Calu3 (cell line): ENCODE measurements around the gene KIAA0586. TPM values are rescaled to one million over a fixed set of nuclear protein-coding genes. Genes with fewer than 3 reads are reported as not detected.
"Not testable (repeated sequence)": the region's sequence is repeated elsewhere in the genome, so short reads cannot be mapped to it uniquely, and the experiment has no call there.

Experiments used
- BruUV-seq: library from RNA; stranded (reverse); fragments of 400-500 nt; replicated peaks from 2 replicates; lab custom pipeline; 2021; lab: Mats Ljungman, UMichigan
- CTCF ChIA-PET: fragments of 300-600 bp; sonication (Branson Sonifier 250); formaldehyde crosslinking; loops from one replicate; lab custom pipeline; 2022; ENCODE audit warnings: antibody characterized with exemption; lab: Charles Lee
- DNase-seq: peaks from one replicate; pipeline ENCODE4 v3.0.0; 2022
- H3K27ac Mint-ChIP-seq: one replicate; pipeline ENCODE4 v1.8.0; 2022; ENCODE audit warnings: mixed read lengths; ENCODE audit not compliant: unreplicated experiment
- H3K27me3 Mint-ChIP-seq: one replicate; pipeline ENCODE4 v1.8.0; 2022; ENCODE audit warnings: mixed read lengths; ENCODE audit not compliant: unreplicated experiment
- H3K36me3 Mint-ChIP-seq: one replicate; pipeline ENCODE4 v1.8.0; 2022; ENCODE audit warnings: mild to moderate bottlenecking, moderate library complexity, mixed read lengths; ENCODE audit not compliant: insufficient read depth, unreplicated experiment
- H3K4me1 Mint-ChIP-seq: one replicate; pipeline ENCODE4 v1.8.0; 2022; ENCODE audit warnings: mild to moderate bottlenecking, low read depth, mixed read lengths; ENCODE audit not compliant: unreplicated experiment
- H3K4me3 Mint-ChIP-seq: one replicate; pipeline ENCODE4 v1.8.0; 2022; ENCODE audit warnings: mild to moderate bottlenecking, low read depth, moderate library complexity, mixed read lengths; ENCODE audit not compliant: unreplicated experiment
- H3K9me3 Mint-ChIP-seq: one replicate; pipeline ENCODE4 v1.8.0; 2022; ENCODE audit warnings: low read depth, mixed read lengths; ENCODE audit not compliant: unreplicated experiment
- CTCF ChIP-seq: fragments of 200-600 bp; IDR thresholded peaks from one replicate; pipeline ENCODE4 v1.8.0; 2022; ENCODE audit warnings: antibody characterized with exemption; ENCODE audit not compliant: unreplicated experiment
- intact Hi-C: fragments of 100-400 bp; cut with micrococcal nuclease; formaldehyde crosslinking; loops from one replicate; pipeline ENCODE4 v1.10.0; 2022; ENCODE audit not compliant: unreplicated experiment
- total RNA-seq: library from RNA; stranded (reverse); gene quantifications from 2 replicates; pipeline ENCODE4 v1.2.3, GENCODE V29; 2022

Gene KIAA0586
- total RNA-seq, 1 experiment from 2014 or later = 19.3 TPM

DNA sequence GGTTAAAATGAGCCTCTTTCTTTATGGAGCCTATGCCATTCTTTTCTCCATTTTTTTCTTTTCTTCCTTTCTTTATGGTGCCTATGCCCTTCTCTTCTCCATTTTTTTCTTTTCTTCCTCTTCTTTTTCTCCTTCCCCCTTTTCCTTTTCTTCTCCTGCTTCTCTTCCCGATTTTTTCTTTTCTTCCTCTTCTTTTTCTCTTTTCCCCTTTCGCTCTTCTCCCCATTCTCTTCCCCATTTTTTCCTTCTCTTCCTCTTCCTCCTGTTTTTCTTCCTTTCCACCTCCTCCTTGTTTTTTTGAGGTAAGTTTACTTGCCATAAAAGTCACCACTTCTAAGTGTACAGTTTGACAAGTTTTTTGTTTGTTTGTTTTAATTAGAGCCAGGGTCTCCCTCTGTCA, 50.1 kb downstream of the KIAA0586 start:
- DNase-seq = no peak
- TF ChIP-seq CTCF = no peak

DNA sequence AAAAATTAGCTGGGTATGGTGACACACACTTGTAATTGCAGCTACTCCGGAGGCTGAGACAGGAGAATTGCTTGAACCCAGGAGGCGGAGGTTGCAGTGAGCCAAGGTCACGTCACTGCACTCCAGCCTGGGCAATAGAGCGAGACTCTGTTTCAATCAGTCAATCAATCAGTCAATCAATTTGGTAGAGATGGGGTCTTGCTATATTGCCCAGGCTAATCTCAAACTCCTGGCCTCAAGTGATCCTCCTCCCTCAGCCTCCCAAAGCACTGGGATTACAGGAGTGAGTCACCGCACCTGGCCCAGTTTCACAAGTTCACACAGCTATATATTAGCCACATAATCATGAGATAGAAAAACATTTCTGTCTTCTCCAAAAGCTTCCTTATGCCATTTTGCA, 50.8 kb downstream of the KIAA0586 start:
- H3K4me1 Mint-ChIP-seq, CTCF ChIA-PET, H3K27me3 Mint-ChIP-seq, H3K36me3 Mint-ChIP-seq, DNase-seq, H3K9me3 Mint-ChIP-seq, H3K27ac Mint-ChIP-seq, H3K4me3 Mint-ChIP-seq, intact Hi-C loops, BruUV-seq: not testable (repeated sequence)

More for the DNA sequence above, 50.1 kb downstream of the KIAA0586 start:
- Mint-ChIP-seq H3K36me3 (no peaks in the 10 kb centered on the region), H3K27ac (no peak overlapping the region), H3K9me3 (no peaks in the 10 kb centered on the region), H3K4me1 (no peaks in the 10 kb centered on the region), H3K27me3 (no peaks in the 10 kb centered on the region), H3K4me3 (no peak overlapping the region)
- intact Hi-C loops = no loop called here
- no TSS peak for BruUV-seq
- CTCF ChIA-PET = no interaction called here

DNA sequence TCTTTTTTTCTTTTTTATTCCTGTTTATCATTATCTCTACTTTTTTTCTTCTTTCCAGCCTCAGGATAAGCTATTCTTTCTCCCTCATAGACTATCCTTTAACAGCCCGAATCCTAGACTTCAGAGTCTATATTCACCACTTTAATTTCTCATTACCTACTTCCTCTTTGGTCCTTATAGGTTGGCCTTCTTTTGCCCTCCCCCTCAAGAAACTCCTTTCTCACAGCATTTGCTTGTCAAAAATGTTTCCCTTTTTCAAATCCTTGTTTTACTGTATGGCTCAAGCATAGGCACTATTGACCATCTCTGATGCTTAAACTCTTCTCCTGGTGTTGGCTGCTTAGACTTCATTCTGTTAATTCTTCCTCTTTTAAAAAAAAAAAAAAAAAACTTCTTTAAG, 52.5 kb downstream of the KIAA0586 start:
- no TSS peak for BruUV-seq
- Mint-ChIP-seq H3K36me3 (no peaks in the 10 kb centered on the region), H3K9me3 (no peaks in the 10 kb centered on the region), H3K27me3 (no peaks in the 10 kb centered on the region), H3K27ac (no peak overlapping the region), H3K4me3 (no peak overlapping the region), H3K4me1 (no peaks in the 10 kb centered on the region)
- DNase-seq = no peak
- TF ChIP-seq CTCF = no peak
- CTCF ChIA-PET = interaction anchor here (0.5 kb wide), 1 partner anchor 185 kb away, joined by 4 read pairs; no protein-coding TSS in a partner anchor
- intact Hi-C loops = no loop called here

- Mint-ChIP-seq H3K4me3 (no peak overlapping the region), H3K27me3 (no peaks in the 10 kb centered on the region), H3K27ac (no peak overlapping the region), H3K4me1 (no peaks in the 10 kb centered on the region), H3K9me3 (no peaks in the 10 kb centered on the region), H3K36me3 (no peaks in the 10 kb centered on the region)
- TF ChIP-seq CTCF = no peak
- intact Hi-C loops = no loop called here
- no TSS peak for BruUV-seq
- no peak for DNase-seq
- CTCF ChIA-PET = no interaction called here
Observed at GRCh38 chr14:58484176-58484575, 56.7 kb downstream of the KIAA0586 start.

DNA sequence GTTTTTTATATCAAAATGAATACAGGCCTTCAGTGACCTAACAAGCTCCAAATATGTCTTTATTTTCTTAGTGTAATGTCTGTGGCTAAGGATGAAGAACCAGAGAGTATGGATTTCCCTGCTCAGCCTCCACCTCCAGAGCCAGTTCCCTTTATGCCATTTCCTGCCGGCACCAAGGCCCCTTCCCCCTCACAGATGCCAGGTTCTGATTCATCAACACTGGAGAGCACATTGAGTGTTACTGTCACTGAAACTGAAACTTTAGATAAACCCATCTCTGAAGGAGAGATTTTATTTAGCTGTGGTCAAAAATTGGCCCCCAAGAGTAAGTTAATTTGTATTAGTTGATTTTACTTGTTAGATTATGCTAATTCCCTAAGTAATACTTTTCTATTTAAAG, 61.0 kb downstream of the KIAA0586 start:
- Mint-ChIP-seq H3K27ac (no peak overlapping the region), H3K36me3 (no peaks in the 10 kb centered on the region), H3K4me3 (no peak overlapping the region), H3K4me1 (no peaks in the 10 kb centered on the region), H3K9me3 (no peaks in the 10 kb centered on the region), H3K27me3 (no peaks in the 10 kb centered on the region)
- intact Hi-C loops = no loop called here
- CTCF ChIA-PET = no interaction called here
- DNase-seq = no peak
- TF ChIP-seq CTCF = no peak
- BruUV-seq = no TSS peak
